Loucy (cell line): ENCODE measurements around the gene S1PR3.

Experiments used
- EZH2phosphoT487 ChIP-seq: fragments of 200-600 bp; IDR thresholded peaks from 2 replicates; pipeline ENCODE4 v1.6.1; 2018; ENCODE audit warnings: antibody characterized with exemption, mild to moderate bottlenecking, moderate library complexity, borderline replicate concordance
- TF ChIP-seq, protein P1 (sequence below): fragments of 200-600 bp; sonication (generic); conservative IDR thresholded peaks from 2 replicates; pipeline ENCODE4 v1.5.1; 2014; ENCODE audit warnings: mild to moderate bottlenecking, antibody characterized with exemption, low read length

DNA sequence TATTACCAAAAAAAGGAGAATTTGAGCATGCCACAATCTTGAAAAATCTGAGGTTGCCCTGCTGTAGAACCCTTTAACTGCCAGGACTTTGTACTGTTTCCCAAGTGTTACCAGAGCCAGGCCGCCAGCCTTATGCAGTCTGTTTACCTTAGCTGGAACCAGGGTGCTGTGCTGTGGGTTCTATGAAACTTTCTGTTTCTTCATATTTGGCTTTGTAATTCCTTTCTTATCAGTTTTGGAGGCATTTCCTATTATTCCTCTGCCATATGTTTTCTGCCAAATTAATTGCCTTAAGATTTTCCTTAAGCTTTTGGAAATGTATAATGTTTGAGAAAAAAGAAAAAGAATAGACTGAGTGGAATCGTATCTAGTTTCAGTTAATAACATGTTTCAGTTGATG lies 2.1 kb downstream of the S1PR3 start:
- TF ChIP-seq, protein P1, sequence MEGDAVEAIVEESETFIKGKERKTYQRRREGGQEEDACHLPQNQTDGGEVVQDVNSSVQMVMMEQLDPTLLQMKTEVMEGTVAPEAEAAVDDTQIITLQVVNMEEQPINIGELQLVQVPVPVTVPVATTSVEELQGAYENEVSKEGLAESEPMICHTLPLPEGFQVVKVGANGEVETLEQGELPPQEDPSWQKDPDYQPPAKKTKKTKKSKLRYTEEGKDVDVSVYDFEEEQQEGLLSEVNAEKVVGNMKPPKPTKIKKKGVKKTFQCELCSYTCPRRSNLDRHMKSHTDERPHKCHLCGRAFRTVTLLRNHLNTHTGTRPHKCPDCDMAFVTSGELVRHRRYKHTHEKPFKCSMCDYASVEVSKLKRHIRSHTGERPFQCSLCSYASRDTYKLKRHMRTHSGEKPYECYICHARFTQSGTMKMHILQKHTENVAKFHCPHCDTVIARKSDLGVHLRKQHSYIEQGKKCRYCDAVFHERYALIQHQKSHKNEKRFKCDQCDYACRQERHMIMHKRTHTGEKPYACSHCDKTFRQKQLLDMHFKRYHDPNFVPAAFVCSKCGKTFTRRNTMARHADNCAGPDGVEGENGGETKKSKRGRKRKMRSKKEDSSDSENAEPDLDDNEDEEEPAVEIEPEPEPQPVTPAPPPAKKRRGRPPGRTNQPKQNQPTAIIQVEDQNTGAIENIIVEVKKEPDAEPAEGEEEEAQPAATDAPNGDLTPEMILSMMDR: no peak
- no peak for TF ChIP-seq EZH2phosphoT487
